A549 (cell line): Measurements from ENCODE around the gene EPHB4.

Source experiments
- BHLHE40 ChIP-seq: IDR thresholded peaks from 2 replicates; pipeline ENCODE4 v1.6.1; 2012; ENCODE audit warnings: low read depth, low read length, inconsistent platforms
- CHD2 ChIP-seq: fragments of 150-350 bp; IDR thresholded peaks from 2 replicates; pipeline ENCODE4 v1.6.1; 2014; ENCODE audit warnings: low read length; ENCODE audit not compliant: partially characterized antibody
- CTCF ChIP-seq: fragments of >200 bp; sonication (Bioruptor Twin); formaldehyde crosslinking; IDR thresholded peaks from 3 replicates; pipeline ENCODE4 v1.5.1; 2016
- FOSL2 ChIP-seq, 2 experiments: fragments of 450-650 bp in 1 of 2; fragments of >200 bp in 1 of 2; sonication (Bioruptor Twin) in 1 of 2; formaldehyde crosslinking; IDR thresholded peaks; 2 replicates each; pipeline versions ENCODE4 v1.5.0 to v1.6.1; 2016 to 2020; ENCODE audit warnings: mild to moderate bottlenecking in 1 of 2, moderate library complexity in 1 of 2
- MYC ChIP-seq: IDR thresholded peaks from 2 replicates; pipeline ENCODE4 v1.6.1; 2012; ENCODE audit warnings: mild to moderate bottlenecking, inconsistent platforms, low read length, improper control_type of control experiment, borderline replicate concordance
- NFE2L2 ChIP-seq: fragments of 150-350 bp; conservative IDR thresholded peaks from 2 replicates; pipeline ENCODE4 v1.6.1; 2014; ENCODE audit warnings: low read length
- NR3C1 ChIP-seq: fragments of >200 bp; sonication (Bioruptor Twin); formaldehyde crosslinking; IDR thresholded peaks from 3 replicates; pipeline ENCODE4 v1.6.1; 2017
- POLR2A ChIP-seq: IDR thresholded peaks from 2 replicates; pipeline ENCODE4 v1.6.1; 2012; ENCODE audit warnings: mild to moderate bottlenecking, low read length

GRCh38 chr7:100817097-100817496 lies 10.2 kb downstream of the EPHB4 start:
- TF ChIP-seq CTCF (no peak), NFE2L2 (no peak), NR3C1 (no peak), FOSL2 (IDR thresholded peaks at IDR 0.05) (no peak), FOSL2 (CRISPR knock-in tag; IDR thresholded peaks at IDR 0.05) (no peak), POLR2A (no peak), MYC (no peak), CHD2 (no peak), BHLHE40 (no peak)
